NCI-H2196 (cell line): ENCODE measurements around the gene TNFRSF6B.

ENCODE experiments used
- DNase-seq: peaks from one replicate; lab custom pipeline; 2025; ENCODE audit not compliant: unreplicated experiment; lab: John Stamatoyannopoulos, UW

The TNFRSF6B gene

DNA sequence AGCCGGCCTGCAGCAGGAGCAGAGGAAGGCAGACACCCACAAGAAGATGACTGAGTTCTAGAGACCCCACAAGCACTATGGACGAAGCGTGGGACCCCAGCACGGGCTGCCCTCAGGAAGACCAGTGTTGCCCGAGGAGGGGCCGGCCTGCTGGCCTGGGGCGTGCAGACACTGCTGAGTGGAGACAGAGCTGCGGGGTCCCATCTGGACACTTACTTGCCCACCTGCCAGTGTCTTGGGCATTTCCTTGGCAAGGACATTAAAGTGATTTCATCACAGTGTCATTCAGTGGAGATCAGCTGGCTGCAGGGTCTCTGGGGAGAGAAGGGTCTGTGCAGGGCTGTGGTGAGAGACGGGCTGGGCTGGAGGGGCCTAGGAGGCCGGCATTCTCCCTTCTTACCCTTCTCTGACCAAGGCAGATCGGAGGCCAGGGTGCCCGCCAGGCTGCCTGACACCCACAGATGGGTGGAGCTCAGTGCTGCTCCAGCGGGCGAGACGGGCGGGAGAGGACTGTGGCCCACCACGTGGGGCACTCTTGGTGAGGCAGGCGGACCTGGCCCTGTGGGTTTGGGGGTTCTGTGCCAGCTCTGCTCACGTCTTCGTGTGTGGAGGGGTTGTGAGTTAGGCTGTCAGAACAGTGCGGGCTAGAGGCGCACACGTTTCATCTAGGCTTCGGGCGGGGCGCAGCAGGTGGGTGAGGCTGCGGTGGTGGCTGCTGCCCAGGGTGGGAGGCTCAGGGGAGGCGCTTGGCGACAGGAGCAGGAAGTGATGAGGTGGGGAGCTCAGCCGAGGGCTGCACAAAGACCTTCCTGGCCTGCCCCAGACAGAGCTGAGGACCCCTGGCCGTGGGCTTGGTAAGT is 39.6 kb downstream of the TNFRSF6B start, which contains the start of gene LIME1:
LIME1 (plus strand) TSS at position 806 of the 860 bp plus-strand sequence. CDS start 886 bp downstream, outside the sequence.
- DNase-seq, result no peak

DNA sequence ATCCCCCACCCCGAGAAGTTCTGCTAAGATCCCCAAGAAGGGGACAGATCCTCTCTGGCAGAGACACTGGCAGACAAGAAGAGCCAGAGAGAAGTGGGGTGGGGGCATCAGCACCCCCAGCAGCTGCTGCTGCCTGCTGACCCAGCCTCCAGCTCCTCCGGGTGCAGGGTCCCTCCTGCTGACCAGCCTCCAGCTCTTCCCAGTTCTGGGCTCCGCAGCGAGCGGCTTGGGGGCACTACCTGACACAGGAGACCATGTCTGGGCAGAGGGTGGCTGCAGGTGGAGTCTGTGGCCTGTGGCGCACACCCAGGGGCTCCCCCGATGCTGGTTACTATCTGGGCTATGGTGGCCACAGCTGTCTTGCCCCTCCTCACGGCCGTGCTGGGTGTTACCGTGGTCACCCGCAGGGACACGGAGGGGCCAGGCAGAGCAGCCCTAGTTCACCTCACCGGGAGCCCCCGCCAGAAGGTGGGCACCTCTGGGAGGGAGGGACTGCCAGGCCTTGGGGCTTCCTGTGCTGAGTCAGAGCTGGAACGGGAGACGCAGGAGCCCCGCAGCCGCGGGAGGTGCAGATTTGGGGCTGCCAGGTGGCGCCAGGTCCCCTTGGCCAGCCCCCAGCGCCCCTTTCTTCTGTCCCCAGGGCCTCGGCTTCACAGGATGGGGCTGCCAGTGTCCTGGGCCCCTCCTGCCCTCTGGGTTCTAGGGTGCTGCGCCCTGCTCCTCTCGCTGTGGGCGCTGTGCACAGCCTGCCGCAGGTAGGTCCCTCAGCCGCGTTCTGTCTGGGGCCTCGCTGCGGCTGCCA is 40.6 kb downstream of the TNFRSF6B start:
- no peak for DNase-seq

DNA sequence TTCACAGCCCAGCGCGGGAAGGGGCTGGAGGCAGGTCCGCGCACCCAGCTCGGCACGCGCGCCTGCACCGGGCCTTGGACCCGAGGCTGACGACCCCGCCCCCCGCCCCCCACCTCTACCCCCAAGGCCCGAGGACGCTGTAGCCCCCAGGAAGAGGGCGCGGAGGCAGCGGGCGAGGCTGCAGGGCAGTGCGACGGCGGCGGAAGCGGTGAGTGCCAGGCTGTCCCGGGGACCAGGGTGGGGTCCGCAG is 41.2 kb downstream of the TNFRSF6B start:
- no peak for DNase-seq

DNA sequence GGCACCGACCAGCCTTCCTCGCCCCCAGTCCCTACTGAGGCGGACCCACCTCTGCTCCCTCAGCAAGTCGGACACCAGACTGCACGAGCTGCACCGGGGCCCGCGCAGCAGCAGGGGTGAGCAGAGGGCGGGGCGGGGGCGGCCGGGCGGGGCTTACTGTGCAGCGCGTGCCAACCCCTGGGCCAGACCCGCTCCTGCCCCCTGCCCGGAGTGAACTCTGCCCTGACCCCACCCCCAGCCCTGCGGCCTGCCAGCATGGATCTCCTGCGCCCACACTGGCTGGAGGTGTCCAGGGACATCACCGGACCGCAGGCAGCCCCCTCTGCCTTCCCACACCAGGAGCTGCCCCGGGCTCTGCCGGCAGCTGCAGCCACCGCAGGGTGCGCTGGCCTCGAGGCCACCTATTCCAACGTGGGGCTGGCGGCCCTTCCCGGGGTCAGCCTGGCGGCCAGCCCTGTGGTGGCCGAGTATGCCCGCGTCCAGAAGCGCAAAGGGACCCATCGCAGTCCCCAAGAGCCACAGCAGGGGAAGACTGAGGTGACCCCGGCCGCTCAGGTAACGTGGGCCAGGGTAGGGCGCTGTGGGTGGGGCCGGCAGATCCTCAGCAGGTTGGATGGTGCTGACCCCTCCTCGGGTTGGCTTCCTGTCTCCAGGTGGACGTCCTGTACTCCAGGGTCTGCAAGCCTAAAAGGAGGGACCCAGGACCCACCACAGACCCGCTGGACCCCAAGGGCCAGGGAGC is 41.7 kb downstream of the TNFRSF6B start:
- no peak for DNase-seq

DNA sequence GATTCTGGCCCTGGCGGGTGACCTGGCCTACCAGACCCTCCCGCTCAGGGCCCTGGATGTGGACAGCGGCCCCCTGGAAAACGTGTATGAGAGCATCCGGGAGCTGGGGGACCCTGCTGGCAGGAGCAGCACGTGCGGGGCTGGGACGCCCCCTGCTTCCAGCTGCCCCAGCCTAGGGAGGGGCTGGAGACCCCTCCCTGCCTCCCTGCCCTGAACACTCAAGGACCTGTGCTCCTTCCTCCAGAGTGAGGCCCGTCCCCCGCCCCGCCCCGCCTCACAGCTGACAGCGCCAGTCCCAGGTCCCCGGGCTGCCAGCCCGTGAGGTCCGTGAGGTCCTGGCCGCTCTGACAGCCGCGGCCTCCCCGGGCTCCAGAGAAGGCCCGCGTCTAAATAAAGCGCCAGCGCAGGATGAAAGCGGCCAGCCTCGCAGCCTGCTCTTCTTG is 42.3 kb downstream of the TNFRSF6B start:
- no peak for DNase-seq

DNA sequence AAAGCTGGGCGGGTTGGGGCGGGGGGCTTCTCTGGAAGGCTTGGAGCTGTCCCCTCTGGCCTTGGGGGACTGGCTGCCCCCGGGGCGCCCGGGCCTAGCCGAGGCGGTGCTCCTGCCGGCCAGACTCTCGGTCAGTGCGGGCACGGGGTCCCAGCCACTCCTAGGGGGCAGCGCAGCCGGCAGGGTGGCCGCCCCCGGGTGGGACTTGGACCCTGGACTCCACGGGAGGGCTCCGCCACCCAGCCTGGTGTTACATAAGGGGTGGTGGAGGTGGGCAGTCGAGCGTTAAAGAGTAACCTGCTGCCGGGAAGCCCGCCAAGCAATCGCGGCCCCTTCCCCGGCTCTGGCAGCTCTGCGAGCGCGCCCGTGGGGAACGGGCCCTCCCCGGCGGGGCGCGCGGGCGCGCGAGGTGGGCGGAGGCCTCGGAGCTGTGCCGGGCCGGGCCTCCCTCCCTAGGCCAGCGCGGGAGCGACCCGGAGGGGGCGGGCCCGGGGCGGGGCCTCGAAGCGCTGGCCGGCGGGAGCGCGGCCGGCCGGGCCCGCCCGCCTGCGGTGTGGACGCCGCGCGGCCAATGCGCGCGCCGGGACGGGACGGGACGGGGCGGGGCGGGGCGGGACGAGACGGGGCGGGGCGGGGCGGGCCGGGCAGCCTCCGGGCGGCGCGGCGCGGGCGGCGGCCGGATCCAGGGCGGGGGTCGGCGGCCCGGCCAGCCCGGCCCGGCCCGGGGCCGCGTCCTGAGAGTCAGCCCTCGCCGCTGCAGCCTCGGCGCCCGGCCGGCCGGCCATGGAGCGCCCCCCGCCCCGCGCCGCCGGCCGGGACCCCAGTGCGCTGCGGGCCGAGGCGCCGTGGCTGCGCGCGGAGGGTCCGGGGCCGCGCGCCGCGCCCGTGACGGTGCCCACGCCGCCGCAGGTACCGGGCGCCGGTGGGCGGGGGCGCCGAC is 42.9 kb downstream of the TNFRSF6B start, which contains the start of gene SLC2A4RG:
SLC2A4RG (plus strand) TSS at position 647 of the 940 bp plus-strand sequence; CDS start at position 784, 137 bp downstream.
- peak; percentile 90 for DNase-seq

DNA sequence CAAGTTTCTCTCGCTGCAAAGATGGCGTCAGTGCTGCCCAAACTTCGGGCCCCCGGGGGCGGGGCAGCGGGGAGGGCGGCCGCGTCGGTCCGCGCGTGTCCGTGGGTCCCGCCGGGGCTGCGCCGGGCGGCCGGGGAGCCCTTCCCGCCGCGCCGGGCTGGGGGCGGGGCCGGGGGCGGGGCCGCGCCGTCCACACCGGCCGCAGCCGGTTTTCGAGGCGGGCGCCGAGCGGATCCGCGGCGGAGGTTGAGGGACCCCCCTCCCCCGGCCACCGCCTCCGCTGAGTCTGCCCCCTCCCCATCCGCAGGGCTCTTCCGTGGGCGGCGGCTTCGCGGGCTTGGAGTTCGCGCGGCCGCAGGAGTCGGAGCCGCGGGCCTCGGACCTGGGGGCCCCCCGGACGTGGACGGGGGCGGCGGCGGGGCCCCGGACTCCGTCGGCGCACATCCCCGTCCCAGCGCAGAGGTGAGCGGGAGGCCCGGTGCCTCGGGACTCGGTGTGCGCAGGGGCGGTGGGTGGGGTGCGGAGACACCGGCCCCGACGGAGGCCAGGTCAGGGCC is 43.7 kb downstream of the TNFRSF6B start:
- peak; percentile 67 for DNase-seq

DNA sequence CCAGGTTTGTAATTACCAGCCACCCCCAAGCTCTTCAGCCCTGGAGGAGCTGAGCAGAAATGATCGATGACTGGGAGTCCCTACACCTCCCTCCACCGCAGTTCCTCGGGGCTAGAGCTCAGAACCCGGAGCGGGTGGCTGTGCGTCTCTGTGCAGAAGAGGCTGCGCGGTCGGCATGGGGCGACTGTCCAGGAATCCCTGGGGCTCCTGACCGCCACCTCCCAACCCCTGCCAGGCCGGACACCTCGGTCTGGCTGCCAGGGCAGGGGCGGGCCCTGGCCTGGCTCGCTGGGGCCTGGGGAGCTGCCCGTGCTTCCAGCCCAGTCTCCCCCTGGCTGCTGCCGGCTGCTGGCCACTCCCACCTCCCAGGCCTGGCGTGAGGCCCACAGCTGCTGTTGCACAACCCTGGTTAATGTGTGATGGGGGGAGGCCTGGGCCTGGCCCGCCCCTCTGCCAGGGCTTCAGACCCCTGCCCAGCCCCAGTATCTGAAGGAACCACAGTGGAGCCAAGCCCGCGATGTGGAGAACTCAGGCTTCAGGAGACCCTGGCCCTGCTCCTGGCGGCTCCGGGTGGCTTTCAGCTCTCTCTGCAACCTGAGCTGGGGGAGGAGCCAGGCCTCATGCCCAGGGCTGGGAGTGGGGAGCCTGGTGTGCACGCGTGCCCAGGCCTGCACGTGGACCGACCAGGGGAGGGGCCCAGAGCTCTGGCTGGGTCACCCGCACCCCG is 44.3 kb downstream of the TNFRSF6B start:
- DNase-seq, result peak; percentile 88

DNA sequence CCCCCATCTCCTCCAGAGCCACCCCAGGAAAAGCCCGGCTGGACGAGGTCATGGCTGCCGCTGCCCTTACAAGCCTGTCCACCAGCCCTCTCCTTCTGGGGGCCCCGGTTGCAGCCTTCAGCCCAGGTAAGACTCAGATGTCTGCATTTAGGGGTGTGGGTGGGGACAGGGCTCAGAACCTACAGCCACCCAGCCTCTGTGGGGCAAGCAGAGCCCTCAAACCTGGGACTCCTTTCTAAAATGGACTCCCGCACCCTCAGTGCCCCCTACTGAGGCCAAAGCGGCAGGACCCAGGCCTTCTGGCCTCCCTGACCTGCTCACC is 44.9 kb downstream of the TNFRSF6B start:
- no peak for DNase-seq

DNA sequence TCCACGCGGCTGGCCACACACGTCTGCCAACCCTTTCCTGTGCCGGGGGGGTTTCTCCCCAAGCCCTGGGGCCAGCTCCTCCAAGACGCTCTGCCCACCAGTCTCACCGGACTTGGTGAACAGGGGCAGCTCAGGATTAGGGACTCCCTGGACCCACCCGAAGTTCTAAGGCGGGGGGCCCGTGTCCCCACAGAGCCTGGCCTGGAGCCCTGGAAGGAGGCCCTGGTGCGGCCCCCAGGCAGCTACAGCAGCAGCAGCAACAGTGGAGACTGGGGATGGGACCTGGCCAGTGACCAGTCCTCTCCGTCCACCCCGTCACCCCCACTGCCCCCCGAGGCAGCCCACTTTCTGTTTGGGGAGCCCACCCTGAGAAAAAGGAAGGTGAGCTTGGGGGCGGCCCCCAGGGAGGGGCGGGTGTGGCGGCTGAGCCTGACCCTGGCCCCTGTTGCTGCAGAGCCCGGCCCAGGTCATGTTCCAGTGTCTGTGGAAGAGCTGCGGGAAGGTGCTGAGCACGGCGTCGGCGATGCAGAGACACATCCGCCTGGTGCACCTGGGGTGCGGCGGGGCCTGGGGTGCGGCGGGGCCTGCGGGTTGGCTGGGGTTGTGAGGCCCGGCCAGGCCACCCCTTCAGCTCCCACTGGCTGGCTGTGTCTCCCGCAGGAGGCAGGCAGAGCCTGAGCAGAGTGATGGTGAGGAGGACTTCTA is 45.4 kb downstream of the TNFRSF6B start:
- DNase-seq, result no peak

DNA sequence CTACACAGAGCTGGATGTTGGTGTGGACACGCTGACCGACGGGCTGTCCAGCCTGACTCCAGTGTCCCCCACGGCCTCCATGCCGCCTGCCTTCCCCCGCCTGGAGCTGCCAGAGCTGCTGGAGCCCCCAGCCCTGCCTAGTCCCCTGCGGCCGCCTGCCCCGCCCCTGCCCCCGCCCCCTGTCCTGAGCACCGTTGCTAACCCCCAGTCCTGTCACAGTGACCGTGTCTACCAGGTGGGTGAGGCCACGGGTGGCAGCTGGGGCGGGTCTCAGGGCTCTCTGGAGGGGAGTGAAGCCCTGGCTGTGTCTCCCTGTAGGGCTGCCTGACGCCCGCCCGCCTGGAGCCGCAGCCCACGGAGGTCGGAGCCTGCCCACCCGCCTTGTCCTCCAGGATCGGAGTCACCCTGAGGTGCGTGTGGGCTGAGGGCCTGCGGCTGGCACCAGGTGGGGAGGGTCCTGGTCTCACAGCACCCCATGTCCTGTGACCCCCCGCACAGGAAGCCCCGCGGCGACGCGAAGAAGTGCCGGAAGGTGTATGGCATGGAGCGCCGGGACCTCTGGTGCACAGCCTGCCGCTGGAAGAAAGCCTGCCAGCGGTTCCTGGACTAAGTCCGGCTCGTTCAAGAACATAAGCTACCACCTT is 46.1 kb downstream of the TNFRSF6B start:
- no peak for DNase-seq

DNA sequence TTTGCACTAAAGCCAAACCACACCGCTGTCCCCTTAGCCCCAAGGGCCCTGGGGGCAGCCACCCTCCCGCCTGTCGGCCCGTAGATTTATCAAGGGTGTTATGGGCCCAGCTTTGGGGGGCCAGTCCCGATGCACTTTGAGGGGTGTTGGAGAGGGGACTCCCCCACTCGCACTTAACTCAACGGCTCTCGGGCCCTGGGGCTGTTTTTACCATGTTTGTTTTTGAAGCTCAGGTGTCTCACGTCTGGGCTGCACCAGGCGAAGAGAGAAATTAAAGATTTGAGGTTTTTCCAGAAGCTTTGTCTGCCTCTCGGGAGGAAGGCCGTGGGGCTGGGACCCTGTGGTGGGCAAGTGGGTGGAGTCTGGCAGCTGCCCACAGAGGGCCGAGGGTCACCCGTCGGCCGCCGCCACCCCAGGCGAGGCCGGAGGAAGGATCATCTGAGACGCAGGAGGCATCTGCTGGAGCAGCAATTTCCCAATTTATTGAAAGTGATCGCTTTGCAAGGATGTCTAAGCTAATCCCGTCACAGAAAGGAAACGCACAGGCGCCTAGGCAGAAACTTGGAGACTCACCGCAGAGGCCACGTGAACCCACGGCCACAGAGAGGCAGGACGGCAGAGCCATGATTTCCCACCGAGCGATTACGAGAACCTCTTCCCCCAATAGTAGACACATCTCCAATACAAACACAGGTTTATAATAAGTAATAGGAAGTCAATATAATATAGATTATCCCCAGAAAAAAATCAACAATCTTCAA is 46.9 kb downstream of the TNFRSF6B start:
- DNase-seq, result no peak

DNA sequence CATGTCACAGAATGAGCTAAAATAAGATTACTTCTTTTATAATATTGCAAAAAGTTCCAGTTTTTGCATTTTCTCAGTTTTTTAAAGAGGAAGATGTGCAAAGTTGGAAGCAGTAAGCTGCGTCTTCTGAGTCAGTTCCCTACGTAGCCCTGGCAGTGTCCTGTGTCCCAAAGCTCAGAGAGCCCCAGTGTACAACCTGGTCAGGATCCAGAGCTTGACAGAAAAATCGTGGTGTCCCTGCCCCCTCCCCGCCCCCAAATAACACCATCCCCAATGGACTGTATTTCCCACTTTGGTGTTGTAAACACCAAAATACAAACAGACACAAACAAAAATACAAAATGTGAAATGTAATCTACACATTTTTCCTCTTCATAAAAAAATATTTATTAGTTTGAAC is 47.7 kb downstream of the TNFRSF6B start:
- no peak for DNase-seq

DNA sequence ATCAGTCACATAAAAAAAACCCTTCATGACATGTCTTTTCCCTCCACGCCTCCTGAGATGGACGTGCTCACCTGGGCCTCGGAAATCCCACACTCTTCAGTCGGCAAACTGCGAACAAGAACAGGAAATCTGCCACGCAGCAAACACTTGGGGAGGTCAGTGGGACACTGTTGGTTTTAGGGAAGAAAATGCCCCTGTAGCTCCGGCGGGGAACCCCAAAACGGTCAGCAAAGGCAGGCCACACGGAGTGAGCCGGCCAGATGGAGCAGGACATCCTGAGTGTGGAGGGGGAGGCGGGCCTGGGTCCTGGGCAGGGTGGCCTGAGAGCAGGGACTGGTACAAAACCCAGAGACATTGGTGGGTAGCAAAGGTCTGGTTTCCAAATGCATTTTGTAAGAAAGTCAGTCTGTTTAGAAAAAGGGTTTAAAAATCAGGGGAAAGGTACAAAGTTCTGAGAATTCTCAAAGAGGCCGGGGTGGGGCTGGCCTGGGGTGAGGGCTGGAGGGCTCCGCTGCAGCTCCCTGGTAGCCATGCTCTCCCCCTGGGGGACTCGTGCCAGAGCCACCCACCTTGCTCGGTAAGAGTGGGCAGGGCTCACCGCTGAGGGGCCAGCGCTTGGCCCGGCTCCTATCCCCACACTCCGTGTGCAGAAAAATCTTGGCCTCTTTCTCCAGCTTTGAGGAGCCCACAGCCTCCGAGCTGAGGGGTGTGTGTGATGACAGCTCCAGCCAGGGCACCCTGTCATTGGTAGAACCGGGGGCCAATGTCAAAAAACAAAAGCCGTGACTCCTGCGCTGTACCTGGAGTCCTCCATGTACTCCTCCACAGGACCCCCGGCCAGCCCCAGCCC is 48.3 kb downstream of the TNFRSF6B start:
- no peak for DNase-seq

DNA sequence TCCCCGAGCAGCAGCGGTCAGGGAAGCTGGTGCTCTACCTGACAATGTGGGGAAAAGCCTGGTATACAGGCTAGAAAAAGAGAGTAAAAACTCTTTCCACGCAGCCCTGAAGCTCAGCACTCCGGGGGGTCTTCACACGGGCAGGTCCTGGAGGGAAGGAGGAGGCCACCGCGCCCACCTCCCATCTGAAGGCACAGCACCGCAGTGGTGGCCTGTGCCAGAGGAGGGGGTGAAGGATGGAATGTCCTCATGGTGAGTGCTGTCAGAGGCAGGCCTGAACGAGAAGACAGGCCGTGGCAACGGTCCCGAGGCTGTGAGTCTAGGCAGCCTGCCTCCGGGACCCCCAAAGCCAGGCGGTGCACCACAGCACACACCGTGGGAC is 49.0 kb downstream of the TNFRSF6B start:
- no peak for DNase-seq

DNA sequence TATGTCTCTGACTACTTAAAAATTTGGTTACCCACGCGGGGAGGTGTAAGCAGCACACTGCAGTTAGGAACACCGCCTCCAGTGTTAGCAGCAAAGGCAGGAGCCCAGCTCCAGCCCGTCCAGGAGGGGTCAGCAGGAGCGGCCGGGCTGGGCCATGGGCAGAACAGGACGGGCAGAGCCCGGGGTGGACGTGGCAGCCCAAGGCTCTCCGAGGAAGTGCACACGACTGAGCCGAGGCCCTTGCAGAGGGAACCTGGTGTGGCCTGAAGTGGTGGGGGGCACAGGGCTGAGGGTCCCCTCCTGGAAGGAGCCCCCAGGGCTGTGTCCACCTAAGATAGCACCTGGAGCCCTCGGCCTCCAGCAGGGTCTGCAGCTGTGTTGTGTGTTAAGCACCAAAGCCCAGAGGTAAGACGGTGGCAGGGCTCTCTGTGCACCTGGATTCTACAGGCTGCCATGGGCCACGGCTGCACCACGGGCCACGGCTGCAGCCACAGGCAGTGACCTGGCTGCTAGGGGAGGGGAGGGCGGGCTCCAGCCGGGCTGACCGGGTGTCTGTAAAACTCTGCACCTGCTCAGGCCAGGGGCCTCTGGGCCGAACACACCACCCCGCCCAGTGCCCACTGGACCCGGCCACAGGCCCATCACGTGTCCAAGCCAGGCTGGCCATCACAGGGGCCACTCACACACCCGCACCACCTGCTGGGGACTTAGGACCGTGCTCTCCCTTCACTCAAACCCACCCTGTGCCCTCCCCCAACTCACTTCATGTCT is 49.7 kb downstream of the TNFRSF6B start:
- no peak for DNase-seq
